GM13977 (cell line): ENCODE measurements around the gene STAT3.
"Not testable (repeated sequence)": the region's sequence is repeated elsewhere in the genome, so short reads cannot be mapped to it uniquely, and the experiment has no call there.

Source experiments
- DNase-seq: peaks from one replicate; pipeline ENCODE4 v3.0.0; 2012; ENCODE audit warnings: low spot score
- CTCF ChIP-seq: IDR thresholded peaks from 2 replicates; pipeline ENCODE4 v1.5.1; 2012; ENCODE audit warnings: mild to moderate bottlenecking, control low read depth; ENCODE audit not compliant: insufficient read depth; ENCODE audit errors: extremely low read depth, missing control alignments
- in situ Hi-C: fragments of 300-500 bp; cut with MboI; formaldehyde crosslinking; loops from one replicate; pipeline ENCODE4 v1.12.0; 2022; ENCODE audit warnings: low sequenced_read_pairs, low pct_unique_long_range_greater_than_20kb, mixed read lengths, inconsistent platforms; ENCODE audit not compliant: unreplicated experiment

The STAT3 gene

DNA sequence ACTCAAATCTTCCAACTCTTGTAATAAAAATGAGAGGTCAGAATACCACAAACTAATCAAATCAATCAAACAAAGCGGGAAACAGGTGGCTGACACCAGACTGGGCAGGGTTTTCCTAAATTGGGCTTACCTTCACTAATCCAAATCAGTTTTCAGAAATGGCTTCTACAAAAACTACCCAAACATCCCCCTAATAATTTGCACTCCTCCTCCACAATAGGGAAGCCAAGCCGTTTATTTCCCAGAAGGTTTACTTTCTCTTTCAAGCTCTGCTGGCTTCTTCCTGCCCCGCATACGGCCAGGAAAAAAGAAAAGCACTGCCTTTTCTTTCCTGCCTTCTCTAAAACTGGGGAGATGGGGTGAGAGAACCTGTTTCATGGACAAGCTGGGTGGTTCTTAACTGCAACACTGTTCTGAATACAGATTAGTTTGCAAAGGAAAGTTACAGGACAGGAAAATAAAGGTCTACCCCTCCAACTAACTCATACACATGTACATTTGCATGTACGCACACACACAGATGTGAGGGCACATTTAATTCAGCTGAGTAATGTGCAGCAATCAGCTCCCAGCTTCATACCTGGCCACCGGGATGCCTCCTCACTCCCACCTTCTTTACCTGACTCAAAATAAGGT is 9.2 kb downstream of the STAT3 start:
- in situ Hi-C loops: no loop called here
- DNase-seq: no peak
- TF ChIP-seq CTCF: no peak

DNA sequence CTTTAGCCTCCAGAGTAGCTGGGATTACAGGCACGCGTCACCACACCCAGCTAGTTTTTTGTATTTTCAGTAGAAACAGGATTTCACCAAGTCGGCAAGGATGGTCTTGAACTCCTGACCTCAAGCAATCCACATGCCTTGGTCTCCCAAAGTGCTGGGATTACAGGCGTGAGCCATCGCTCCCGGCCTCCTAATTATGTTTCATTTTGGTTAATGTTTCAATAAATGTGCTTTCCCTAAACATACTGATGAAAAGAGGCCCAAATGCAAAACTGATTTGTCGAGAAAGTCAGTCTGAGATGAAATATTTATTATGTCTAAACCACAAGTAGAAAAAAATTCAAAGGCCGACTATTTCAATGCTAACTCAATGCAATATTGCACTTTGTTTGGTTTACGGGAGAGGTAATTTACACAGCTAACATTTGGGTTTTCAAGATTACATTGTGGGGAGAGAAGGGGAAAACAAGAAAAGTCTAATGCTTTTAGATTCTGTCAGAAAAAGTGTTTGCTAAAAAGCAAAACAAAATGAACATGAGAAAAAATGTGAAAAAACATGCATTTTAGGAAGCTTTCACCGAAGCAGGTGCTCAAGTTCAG is 9.8 kb downstream of the STAT3 start:
- TF ChIP-seq CTCF: no peak
- in situ Hi-C loops: no loop called here
- DNase-seq: no peak

DNA sequence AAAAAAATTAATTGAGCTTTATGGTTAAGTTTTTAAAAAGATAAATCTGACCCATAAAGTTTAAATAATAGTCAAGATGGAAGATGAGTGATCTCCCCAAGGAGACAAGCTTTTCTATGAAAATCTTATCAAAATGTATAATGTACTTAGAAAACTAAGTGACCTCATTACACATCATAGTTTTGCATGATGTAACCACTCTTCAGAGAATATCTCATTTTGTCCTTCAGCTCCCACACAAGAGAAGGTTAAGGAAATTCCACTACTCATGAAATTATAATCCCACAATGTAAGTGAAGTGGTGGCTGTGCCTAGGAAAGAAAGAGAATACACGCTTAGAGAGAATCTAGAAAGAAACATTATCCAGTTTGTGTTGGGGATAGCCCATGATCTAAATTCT is 14.3 kb downstream of the STAT3 start:
- in situ Hi-C loops: no loop called here
- no peak for TF ChIP-seq CTCF
- no peak for DNase-seq

DNA sequence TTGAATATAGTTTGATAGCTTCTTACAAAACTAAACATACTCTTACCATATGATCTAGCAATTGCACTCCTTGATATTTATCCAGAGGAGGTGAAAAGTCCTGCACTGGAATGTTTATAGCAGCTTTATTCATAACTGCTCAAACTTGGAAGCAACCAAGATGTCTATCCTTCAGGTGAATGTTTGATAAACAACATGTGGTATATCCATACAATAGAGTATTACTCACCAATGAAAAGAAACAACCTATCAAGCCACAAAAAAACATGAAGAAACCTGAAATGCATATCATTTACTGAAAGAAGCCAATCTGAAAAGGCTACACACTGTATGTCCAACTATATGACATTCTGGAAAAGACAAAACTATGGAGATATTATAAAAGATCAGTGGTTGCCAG is 16.1 kb downstream of the STAT3 start:
- TF ChIP-seq CTCF: no peak
- DNase-seq: no peak
- in situ Hi-C loops: no loop called here

GRCh38 chr17:42368797-42369561 is 19.3 kb downstream of the STAT3 start:
- in situ Hi-C loops: not testable (repeated sequence)

DNA sequence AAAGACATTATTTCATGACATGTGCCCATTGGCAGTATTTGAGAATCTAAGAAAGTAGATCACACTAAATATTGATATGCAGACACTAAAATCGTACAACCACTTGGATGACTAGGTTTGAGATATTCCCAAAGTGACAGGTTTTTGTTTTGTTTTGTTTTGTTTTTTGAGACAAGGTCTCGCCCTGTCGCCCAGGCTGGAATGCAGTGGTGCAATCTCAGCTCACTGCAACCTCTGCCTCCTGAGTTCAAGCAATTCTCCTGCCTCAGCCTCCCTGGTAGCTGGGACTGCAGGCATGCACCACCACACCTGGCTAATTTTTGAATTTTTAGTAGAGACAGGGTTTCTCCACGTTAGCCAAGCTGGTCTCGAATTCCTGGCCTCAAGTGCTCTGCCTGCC is 19.9 kb downstream of the STAT3 start:
- in situ Hi-C loops, DNase-seq: not testable (repeated sequence)

More at GRCh38 chr17:42368797-42369561, 19.3 kb downstream of the STAT3 start:
- DNase-seq: not testable (repeated sequence)

GRCh38 chr17:42366176-42367023 is 21.8 kb downstream of the STAT3 start:
- in situ Hi-C loops, DNase-seq: not testable (repeated sequence)
